GM12892 (cell line): ENCODE data around the gene GSG1L.

Experiments
- DNase-seq: peaks from one replicate; pipeline ENCODE4 v3.0.0; 2011; ENCODE audit not compliant: insufficient read length
- FAIRE-seq: peaks from 2 replicates; lab custom pipeline; 2011; peaks lifted over from hg19 to GRCh38; lab: Jason Lieb, UNC
- POLR2A ChIP-seq: IDR thresholded peaks from 2 replicates; pipeline ENCODE4 v1.6.1; 2011; ENCODE audit warnings: low read depth, low read length, control low read depth
- POLR2AphosphoS5 ChIP-seq: IDR thresholded peaks from 2 replicates; pipeline ENCODE4 v1.6.1; 2011; ENCODE audit warnings: low read depth, low read length, control low read depth
- TAF1 ChIP-seq: IDR thresholded peaks from 2 replicates; pipeline ENCODE4 v1.6.1; 2011; ENCODE audit warnings: low read depth, mild to moderate bottlenecking, control low read depth, low read length, borderline replicate concordance

Gene GSG1L

GRCh38 chr16:28027055-28027454 is 36.5 kb downstream of the GSG1L start:
- TF ChIP-seq POLR2AphosphoS5 (no peak), POLR2A (no peak), TAF1 (no peak)
- no peak for FAIRE-seq
- DNase-seq = no peak

GRCh38 chr16:28025631-28026030 is 37.9 kb downstream of the GSG1L start:
- no peak for DNase-seq
- TF ChIP-seq POLR2A = no peak
- no peak for TF ChIP-seq POLR2AphosphoS5
- TF ChIP-seq TAF1 = no peak
- FAIRE-seq = no peak

- no peak for FAIRE-seq
- DNase-seq = no peak
- TF ChIP-seq TAF1 (no peak), POLR2A (no peak), POLR2AphosphoS5 (no peak)
These were observed 44.3 kb downstream of the GSG1L start for GRCh38 chr16:28019218-28019617.

GRCh38 chr16:28014851-28015250 is 48.7 kb downstream of the GSG1L start:
- no peak for DNase-seq
- TF ChIP-seq TAF1 (no peak), POLR2AphosphoS5 (no peak), POLR2A (no peak)
- FAIRE-seq = no peak

- TF ChIP-seq TAF1 = no peak
- no peak for TF ChIP-seq POLR2A
- no peak for TF ChIP-seq POLR2AphosphoS5
- no peak for DNase-seq
- FAIRE-seq = no peak
These were observed 49.6 kb downstream of the GSG1L start for GRCh38 chr16:28013878-28014277.

GRCh38 chr16:28013392-28013791 is 50.1 kb downstream of the GSG1L start:
- DNase-seq (no peak), FAIRE-seq (no peak)
- TF ChIP-seq POLR2AphosphoS5 (no peak), POLR2A (no peak), TAF1 (no peak)

GRCh38 chr16:28011971-28012445 is 51.5 kb downstream of the GSG1L start:
- DNase-seq = no peak
- no peak for TF ChIP-seq POLR2A
- TF ChIP-seq TAF1 = no peak
- TF ChIP-seq POLR2AphosphoS5 = no peak
- no peak for FAIRE-seq

- TF ChIP-seq POLR2AphosphoS5 = no peak
- TF ChIP-seq POLR2A = no peak
- no peak for TF ChIP-seq TAF1
- no peak for DNase-seq
- FAIRE-seq = no peak
These were observed 52.3 kb downstream of the GSG1L start for GRCh38 chr16:28011223-28011622.

GRCh38 chr16:28010671-28011070 is 52.8 kb downstream of the GSG1L start:
- FAIRE-seq = no peak
- no peak for TF ChIP-seq POLR2A
- no peak for TF ChIP-seq POLR2AphosphoS5
- no peak for TF ChIP-seq TAF1
- DNase-seq = no peak

GRCh38 chr16:28009586-28010373 is 53.7 kb downstream of the GSG1L start:
- FAIRE-seq = no peak
- TF ChIP-seq POLR2A (no peak), POLR2AphosphoS5 (no peak), TAF1 (no peak)
- no peak for DNase-seq

- TF ChIP-seq TAF1 = no peak
- TF ChIP-seq POLR2AphosphoS5 = no peak
- no peak for TF ChIP-seq POLR2A
- DNase-seq (no peak), FAIRE-seq (no peak)
These were observed 59.6 kb downstream of the GSG1L start for GRCh38 chr16:28003923-28004322.

- no peak for TF ChIP-seq TAF1
- no peak for TF ChIP-seq POLR2A
- no peak for TF ChIP-seq POLR2AphosphoS5
- DNase-seq (no peak), FAIRE-seq (no peak)
These were observed 60.3 kb downstream of the GSG1L start for GRCh38 chr16:28003021-28003865.

GRCh38 chr16:28001642-28002041 is 61.9 kb downstream of the GSG1L start:
- FAIRE-seq = no peak
- TF ChIP-seq POLR2AphosphoS5 (no peak), TAF1 (no peak), POLR2A (no peak)
- no peak for DNase-seq
